Anterior cingulate cortex (tissue), 58 donors: ENCODE measurements around the gene CUL2.
"Not testable (repeated sequence)": the region's sequence is repeated elsewhere in the genome, so short reads cannot be mapped to it uniquely, and the experiment has no call there.

ENCODE experiments used
- DNase-seq, 58 donors: peaks; one replicate each; lab custom pipeline; 2025; lab: John Stamatoyannopoulos, UW

The CUL2 gene

DNA sequence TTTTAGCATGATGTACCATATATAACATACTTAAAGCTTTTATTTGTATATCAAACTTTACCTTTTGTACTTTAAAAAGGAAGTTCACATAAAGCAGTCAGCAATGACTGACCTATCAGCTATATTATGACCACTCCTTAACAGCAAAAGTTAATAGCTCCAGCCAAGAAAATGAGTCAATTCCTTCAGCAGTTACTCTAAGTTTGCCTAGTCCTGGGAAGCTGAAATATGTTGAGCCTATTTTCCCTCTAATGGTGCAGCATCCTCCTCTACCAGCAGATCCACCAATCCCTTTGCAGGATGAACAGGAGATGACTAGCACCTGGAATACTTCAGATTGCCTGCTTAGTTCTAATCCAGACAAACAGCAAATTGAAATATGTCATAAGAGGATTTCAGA, 64.2 kb downstream of the CUL2 start:
- DNase-seq, result no peak

GRCh38 chr10:35020481-35020880, 69.7 kb downstream of the CUL2 start:
- no peak for DNase-seq

GRCh38 chr10:35019041-35020024, 70.8 kb downstream of the CUL2 start:
- DNase-seq, result no peak

- DNase-seq, result no peak
Measured at GRCh38 chr10:35017608-35018007, 72.5 kb downstream of the CUL2 start.

- DNase-seq, result no peak
Measured at GRCh38 chr10:35015843-35016408, 74.2 kb downstream of the CUL2 start.

DNA sequence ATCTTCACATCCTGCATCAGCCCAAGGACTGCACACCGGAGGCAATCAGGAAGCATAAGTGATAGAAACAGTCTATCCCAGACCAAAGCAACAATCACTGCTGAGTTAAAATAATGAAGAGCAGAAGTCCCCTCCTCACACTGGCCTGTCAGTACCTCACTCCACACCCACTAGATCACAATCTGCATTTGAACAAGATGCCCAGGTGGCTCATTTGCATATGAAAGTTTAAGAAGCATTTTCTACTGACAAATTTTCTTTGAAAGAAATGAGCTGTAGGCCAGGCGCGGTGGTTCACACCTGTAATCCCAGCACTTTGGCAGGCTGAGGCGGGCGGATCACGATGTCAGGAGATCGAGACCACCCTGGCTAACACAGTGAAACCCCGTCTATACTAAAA, 77.4 kb downstream of the CUL2 start:
- no peak for DNase-seq

DNA sequence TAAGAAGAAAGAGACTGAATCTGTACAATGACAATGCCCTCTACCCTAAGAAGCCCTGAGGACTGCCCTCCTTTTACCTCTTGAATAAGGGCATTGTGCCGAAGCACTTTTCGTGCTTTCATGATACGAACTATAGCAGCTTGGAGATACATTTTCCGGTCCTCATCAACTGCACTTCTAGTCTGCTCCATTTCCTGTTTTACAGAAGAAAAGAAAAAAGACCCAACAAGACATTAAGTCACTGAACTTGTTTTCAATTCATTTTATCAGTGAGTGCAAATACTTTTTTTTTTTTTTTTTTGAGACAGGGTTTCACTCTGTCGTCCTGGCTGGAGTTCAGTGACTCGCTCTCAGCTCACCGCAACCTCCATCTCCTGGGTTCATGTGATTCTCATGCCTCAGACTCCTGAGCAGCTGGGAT, 78.4 kb downstream of the CUL2 start:
- no peak for DNase-seq

DNA sequence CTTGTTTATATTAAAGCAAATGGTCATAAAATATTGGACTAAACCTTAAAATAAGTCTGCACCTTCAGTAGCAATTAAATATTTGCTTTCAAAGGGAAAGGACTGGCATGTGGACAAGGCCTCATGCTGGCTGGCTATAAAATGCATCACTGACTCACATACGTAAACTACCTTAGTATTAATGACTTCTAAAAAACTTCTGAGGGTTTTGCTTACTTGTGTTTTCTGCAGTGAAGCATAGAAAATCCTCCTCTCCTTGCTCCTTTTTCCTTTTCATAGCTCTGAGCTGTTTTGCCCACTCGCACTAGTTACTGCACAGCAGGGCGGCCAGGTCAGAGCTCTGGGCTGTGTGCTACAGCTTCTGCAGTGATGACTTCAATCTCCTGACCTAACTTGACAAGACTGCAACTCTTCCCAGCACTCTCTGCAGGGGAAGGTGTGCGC, 82.3 kb downstream of the CUL2 start:
- no peak for DNase-seq

- no peak for DNase-seq
Measured at GRCh38 chr10:35006836-35007235, 83.3 kb downstream of the CUL2 start.

GRCh38 chr10:35005868-35006267, 84.3 kb downstream of the CUL2 start:
- no peak for DNase-seq

GRCh38 chr10:35004651-35005050, 85.5 kb downstream of the CUL2 start:
- DNase-seq, result no peak

DNA sequence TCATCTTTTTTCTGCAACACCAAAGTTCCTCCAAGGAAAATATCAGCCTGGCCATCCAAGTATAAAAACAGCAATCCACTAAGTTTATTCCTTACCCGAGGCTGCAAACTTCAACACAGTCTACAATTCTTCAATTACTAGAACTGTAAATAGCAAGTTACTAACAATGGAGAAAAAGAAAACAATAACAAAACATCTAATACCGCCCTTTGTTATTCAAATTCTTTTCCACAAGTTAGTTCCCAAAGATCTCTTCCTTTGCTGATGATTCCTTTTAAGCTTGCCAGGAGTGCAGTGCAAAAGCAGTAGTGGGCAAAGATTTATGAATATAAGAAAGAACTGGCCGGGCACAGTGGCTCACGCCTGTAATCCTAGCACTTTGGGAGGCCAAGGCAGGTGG, 86.2 kb downstream of the CUL2 start:
- no peak for DNase-seq

- DNase-seq, result no peak
Measured at GRCh38 chr10:35000936-35001335, 89.2 kb downstream of the CUL2 start.

GRCh38 chr10:34999532-34999931, 90.6 kb downstream of the CUL2 start:
- no peak for DNase-seq

GRCh38 chr10:34998940-34999339, 91.2 kb downstream of the CUL2 start:
- DNase-seq, result no peak

DNA sequence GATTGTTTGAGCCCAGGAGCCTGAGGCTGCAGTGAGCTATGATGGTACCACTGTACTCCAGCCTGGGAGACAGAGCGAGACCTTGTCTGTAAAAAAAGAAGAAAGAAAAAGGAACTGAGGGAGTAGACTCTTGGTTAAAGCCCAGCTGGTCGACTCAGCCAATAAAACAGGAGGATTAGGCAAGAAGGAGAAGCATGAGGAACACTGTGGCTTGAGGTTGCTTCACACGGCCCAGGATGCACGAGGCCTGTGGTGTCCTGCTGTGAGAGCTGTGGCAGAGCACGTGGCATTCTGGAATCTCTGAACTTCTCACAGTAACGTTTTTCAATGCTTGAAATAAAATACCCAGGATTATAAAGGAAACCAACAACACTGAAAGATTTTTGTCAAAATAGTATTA, 93.3 kb downstream of the CUL2 start:
- peak in 6 of 58 donors; percentile 1 to 37 (median 6) for DNase-seq

DNA sequence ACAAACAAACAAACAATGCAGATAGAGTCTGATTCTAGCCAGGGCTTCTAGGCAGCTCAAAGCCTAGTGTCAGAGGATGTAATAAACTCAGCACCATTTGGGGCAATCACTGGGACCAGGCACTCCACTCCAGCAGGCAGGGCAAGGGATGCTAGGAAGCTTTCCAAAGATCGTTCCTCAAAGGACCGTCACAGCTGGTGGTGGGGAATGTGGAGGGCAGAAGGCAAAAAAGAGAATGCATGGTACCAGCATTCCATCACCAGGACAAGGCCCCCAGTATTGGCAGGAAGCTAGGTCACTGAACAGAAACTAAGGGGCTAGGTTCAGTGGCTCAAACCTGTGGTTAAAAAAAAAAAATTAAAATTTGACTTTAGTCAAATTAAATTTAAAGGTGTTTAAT, 94.2 kb downstream of the CUL2 start:
- no peak for DNase-seq

- DNase-seq, result peak in 20 of 58 donors; percentile 1 to 27 (median 8)
Measured at GRCh38 chr10:34994565-34995142, 95.5 kb downstream of the CUL2 start.

DNA sequence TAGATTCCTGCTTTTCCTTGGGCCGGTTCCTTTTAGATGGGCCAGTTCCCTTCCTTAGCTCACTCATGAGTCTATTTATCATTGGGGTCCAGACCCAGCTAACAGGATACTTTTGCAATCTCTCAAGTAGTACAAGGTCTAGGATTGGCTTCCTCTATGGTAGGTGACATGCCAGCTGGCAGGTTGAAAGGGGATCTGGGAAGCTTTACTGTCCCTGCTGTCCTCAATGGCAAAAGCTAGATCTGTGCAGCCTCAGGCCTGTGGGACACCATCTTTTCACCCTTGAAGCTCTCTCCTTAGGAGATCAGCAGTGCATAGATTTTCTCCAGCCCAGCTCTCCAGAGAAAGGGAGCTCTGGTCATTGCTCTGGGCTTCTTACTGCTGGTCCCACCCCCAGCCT, 96.4 kb downstream of the CUL2 start:
- no peak for DNase-seq

GRCh38 chr10:34991117-34991516, 99.0 kb downstream of the CUL2 start:
- DNase-seq, result not testable (repeated sequence)

DNA sequence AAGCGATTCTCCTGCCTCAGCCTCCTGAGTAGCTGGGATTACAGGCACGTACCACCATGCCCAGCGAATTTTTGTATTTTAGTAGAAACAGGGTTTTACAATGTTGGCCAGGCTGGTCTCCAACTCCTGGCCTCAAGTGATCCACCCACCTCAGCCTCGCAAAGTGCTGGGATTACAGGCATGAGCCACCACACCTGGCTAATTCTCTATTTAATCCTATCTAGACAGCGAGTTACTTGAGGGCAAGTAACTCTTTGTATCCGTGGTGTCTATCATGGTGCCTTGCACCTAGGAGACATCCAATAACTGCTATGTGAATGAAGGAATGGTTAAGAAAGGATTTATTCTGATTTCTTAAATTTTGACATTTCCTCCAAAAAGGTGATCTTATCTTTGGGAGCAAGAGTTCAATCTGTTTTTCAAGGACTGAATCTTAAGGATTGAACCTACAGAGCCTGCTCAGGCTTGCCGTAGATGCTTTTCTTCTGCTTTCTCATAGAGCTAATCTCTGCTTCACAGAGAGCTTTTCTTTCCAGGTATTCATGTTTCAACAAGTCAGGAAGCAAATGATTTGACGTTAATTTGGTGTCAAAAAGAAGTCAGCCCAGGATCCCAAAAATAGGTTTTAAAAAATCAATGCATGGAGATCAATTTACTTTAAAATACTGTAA, 101.6 kb downstream of the CUL2 start:
- no peak for DNase-seq
